Tibial nerve (tissue), 4 donors: ENCODE data around the gene MRPL50. TPM values are rescaled to one million over a fixed set of nuclear protein-coding genes. Genes with fewer than 3 reads are reported as not detected.

Experiments
- DNase-seq, 2 donors: peaks; one replicate each; pipeline ENCODE4 v3.0.0-alpha.2; 2019; ENCODE audit warnings: low spot score in 2 of 2
- H3K27ac ChIP-seq, 4 donors: fragments of 200-600 bp; sonication (generic) in 3 of 4; one replicate each; pipeline ENCODE4 v1.5.1; 2017 to 2019; ENCODE audit warnings: mild to moderate bottlenecking in 1 of 4
- H3K27me3 ChIP-seq, 2 donors: fragments of 200-600 bp; sonication (generic) in 1 of 2; one replicate each; pipeline versions ENCODE4 v1.5.1 to v1.6.0; 2017 to 2019
- H3K36me3 ChIP-seq, 3 donors: fragments of 200-600 bp; sonication (generic); one replicate each; pipeline ENCODE4 v1.5.1; 2018 to 2019
- H3K4me1 ChIP-seq, 4 donors: fragments of 200-600 bp; sonication (generic) in 3 of 4; one replicate each; pipeline ENCODE4 v1.5.1; 2017 to 2019
- H3K4me3 ChIP-seq, 4 donors: fragments of 200-600 bp; sonication (generic) in 3 of 4; one replicate each; pipeline ENCODE4 v1.5.1; 2017 to 2019; ENCODE audit warnings: mild to moderate bottlenecking in 1 of 4, moderate library complexity in 1 of 4
- H3K9me3 ChIP-seq, 4 donors: fragments of 200-600 bp; sonication (generic) in 3 of 4; one replicate each; pipeline ENCODE4 v1.5.1; 2017 to 2019
- EP300 ChIP-seq, 2 donors: sonication (generic); formaldehyde crosslinking; IDR thresholded peaks; one replicate each; pipeline ENCODE4 v1.6.1; 2017; ENCODE audit warnings: antibody characterized with exemption in 2 of 2, mild to moderate bottlenecking in 1 of 2
- POLR2A ChIP-seq, 2 donors: fragments of 450-650 bp; IDR thresholded peaks; one replicate each; pipeline ENCODE4 v1.6.1; 2017; ENCODE audit warnings: antibody characterized with exemption in 2 of 2, mild to moderate bottlenecking in 2 of 2, moderate library complexity in 2 of 2
- WGBS, 2 donors: methylation state at CpG; one replicate each; pipeline ENCODE4 v1.1.5; 2018; 5-methylcytosine and 5-hydroxymethylcytosine counted together
- total RNA-seq, 4 donors: library from RNA; depleted of rRNA; stranded (reverse); fragments of >200 nt; gene quantifications; one replicate each; pipeline ENCODE4 v1.1.0, GENCODE V29; 2016
- TF ChIP-seq, protein P1 (sequence below), 5 experiments: fragments of 200-600 bp in 3 of 5; fragments of 450-650 bp in 2 of 5; sonication (generic) in 3 of 5; IDR thresholded peaks; one replicate each; pipeline ENCODE4 v1.5.1; 2016 to 2019; ENCODE audit warnings: antibody characterized with exemption in 5 of 5, mild to moderate bottlenecking in 3 of 5, moderate library complexity in 2 of 5

Gene MRPL50
- total RNA-seq, 4 donors from 2014 or later: 6.3 to 10.9 (median 8.5) TPM

DNA sequence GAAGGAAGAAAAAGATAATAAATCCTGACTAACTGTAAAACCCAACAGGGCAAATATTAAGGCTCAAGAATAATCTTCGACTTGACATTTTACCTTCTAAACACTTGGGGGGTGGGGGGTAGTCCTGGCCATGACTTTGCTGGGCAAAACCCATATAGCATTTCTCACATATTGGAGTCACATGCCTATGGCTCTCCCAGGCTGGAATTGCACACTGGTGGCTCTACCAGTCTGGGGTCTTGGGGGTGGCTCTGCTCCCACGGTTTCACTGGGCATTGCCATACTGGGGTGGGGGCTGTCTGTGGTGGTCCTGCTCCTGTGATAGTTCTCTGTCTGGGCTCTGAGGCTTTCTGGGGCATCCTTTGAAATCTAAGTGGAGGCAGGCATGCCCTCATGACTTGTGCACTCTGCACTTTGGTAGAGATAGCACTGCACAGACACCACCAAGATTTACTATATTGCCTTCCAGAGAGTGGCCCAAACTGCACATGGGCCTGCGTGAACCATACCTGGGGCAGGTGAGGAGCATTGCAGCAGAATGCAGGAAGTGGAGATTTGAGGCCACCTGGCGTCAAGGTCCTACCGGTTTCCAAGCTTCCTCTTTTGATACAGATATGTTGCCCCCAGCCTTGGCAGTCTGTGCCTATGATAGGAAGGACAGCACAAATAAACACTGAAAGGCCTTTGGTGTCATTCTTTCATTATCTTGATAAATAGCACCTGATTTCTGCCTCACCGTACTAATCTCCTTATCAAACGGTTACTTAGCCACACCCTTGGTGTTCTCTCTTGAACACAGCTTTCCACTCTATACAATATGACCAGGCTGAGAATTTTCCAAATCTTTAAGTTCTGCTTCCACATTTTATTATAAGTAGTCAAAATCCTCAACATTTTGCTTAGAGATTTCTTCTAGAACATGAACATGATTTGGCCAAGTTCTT is 43.4 kb downstream of the MRPL50 start:
- Histone ChIP-seq H3K4me3 (no peak overlapping the region), H3K9me3 (no peaks in the 10 kb centered on the region), H3K4me1 (no peaks in the 10 kb centered on the region), H3K27ac (no peak overlapping the region), H3K27me3 (no peaks in the 10 kb centered on the region), H3K36me3 (no peaks in the 10 kb centered on the region)
- TF ChIP-seq EP300 (IDR thresholded peaks at IDR 0.05): no peak
- TF ChIP-seq POLR2A (IDR thresholded peaks at IDR 0.05): no peak
- TF ChIP-seq, protein P1, sequence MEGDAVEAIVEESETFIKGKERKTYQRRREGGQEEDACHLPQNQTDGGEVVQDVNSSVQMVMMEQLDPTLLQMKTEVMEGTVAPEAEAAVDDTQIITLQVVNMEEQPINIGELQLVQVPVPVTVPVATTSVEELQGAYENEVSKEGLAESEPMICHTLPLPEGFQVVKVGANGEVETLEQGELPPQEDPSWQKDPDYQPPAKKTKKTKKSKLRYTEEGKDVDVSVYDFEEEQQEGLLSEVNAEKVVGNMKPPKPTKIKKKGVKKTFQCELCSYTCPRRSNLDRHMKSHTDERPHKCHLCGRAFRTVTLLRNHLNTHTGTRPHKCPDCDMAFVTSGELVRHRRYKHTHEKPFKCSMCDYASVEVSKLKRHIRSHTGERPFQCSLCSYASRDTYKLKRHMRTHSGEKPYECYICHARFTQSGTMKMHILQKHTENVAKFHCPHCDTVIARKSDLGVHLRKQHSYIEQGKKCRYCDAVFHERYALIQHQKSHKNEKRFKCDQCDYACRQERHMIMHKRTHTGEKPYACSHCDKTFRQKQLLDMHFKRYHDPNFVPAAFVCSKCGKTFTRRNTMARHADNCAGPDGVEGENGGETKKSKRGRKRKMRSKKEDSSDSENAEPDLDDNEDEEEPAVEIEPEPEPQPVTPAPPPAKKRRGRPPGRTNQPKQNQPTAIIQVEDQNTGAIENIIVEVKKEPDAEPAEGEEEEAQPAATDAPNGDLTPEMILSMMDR (IDR thresholded peaks at IDR 0.05): no peak
- no peak for DNase-seq
- whole genome bisulfite sequencing, 2 donors: 87% methylated on average over 7 of the region's 7 CpGs

GRCh38 chr9:101354143-101354764 is 44.2 kb downstream of the MRPL50 start:
- Histone ChIP-seq H3K4me3 (no peak overlapping the region), H3K27ac (no peak overlapping the region), H3K9me3 (no peaks in the 10 kb centered on the region), H3K36me3 (no peaks in the 10 kb centered on the region), H3K27me3 (no peaks in the 10 kb centered on the region), H3K4me1 (no peaks in the 10 kb centered on the region)
- WGBS, 2 donors: 86 to 94% methylated on average over 5 of the region's 5 CpGs
- DNase-seq: no peak
- TF ChIP-seq POLR2A (IDR thresholded peaks at IDR 0.05): no peak
- no peak for TF ChIP-seq EP300 (IDR thresholded peaks at IDR 0.05)
- TF ChIP-seq, protein P1 (IDR thresholded peaks at IDR 0.05): no peak

DNA sequence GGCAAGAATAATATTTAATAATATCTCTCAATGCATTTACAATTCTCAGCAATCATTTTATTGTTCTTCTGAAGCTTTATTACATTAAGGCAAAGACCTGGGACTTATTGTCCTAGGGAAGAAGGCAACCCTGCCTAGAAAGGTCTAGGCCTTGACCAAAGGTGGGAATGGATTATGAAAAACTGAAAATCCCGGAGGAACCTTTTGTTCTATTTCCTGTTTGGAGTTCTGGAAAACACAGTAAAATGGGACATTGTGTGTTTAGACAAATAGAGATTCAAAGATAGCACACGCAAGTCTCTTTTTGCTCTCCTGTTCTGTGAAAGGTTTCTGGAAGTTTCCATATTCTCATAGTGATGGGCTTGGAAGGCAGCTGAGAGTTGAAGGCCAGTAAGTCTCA is 44.7 kb downstream of the MRPL50 start:
- Histone ChIP-seq H3K27ac (no peak overlapping the region), H3K4me3 (no peak overlapping the region), H3K4me1 (no peaks in the 10 kb centered on the region), H3K9me3 (no peaks in the 10 kb centered on the region), H3K27me3 (no peaks in the 10 kb centered on the region), H3K36me3 (no peaks in the 10 kb centered on the region)
- no peak for DNase-seq
- TF ChIP-seq, protein P1 (IDR thresholded peaks at IDR 0.05): no peak
- TF ChIP-seq POLR2A (IDR thresholded peaks at IDR 0.05) (no peak), EP300 (IDR thresholded peaks at IDR 0.05) (no peak)
- 71 to 74% methylated on average over 2 of the region's 2 CpGs for WGBS, 2 donors

GRCh38 chr9:101352892-101353463 is 45.4 kb downstream of the MRPL50 start:
- no peaks in the 10 kb centered on the region for H3K27me3 ChIP-seq
- H3K36me3 ChIP-seq: no peaks in the 10 kb centered on the region
- no peaks in the 10 kb centered on the region for H3K4me1 ChIP-seq
- no peak overlapping the region for H3K27ac ChIP-seq
- no peaks in the 10 kb centered on the region for H3K9me3 ChIP-seq
- 80 to 81% methylated on average over 6 of the region's 6 CpGs for WGBS, 2 donors
- no peak overlapping the region for H3K4me3 ChIP-seq
- TF ChIP-seq, protein P1 (IDR thresholded peaks at IDR 0.05): no peak
- TF ChIP-seq POLR2A (IDR thresholded peaks at IDR 0.05) (no peak), EP300 (IDR thresholded peaks at IDR 0.05) (no peak)
- DNase-seq: no peak

- H3K36me3 ChIP-seq: no peaks in the 10 kb centered on the region
- TF ChIP-seq POLR2A (IDR thresholded peaks at IDR 0.05) (no peak), EP300 (IDR thresholded peaks at IDR 0.05) (no peak)
- TF ChIP-seq, protein P1 (IDR thresholded peaks at IDR 0.05): no peak
- no peaks in the 10 kb centered on the region for H3K27me3 ChIP-seq
- DNase-seq: no peak
- H3K9me3 ChIP-seq: no peaks in the 10 kb centered on the region
- H3K4me1 ChIP-seq: no peaks in the 10 kb centered on the region
- H3K4me3 ChIP-seq: no peak overlapping the region
- 90 to 94% methylated on average over 1 of the region's 1 CpG for WGBS, 2 donors
- no peak overlapping the region for H3K27ac ChIP-seq
Observed at GRCh38 chr9:101350285-101350684, 48.1 kb downstream of the MRPL50 start.
